ENCODE results near the gene RCVRN. TPM values are rescaled to one million over a fixed set of nuclear protein-coding genes. Genes with fewer than 3 reads are reported as not detected.

The RCVRN gene
- total RNA-seq = under 1 TPM in 1 of 2 donors, not detected in 1; 0.14 TPM

DNA sequence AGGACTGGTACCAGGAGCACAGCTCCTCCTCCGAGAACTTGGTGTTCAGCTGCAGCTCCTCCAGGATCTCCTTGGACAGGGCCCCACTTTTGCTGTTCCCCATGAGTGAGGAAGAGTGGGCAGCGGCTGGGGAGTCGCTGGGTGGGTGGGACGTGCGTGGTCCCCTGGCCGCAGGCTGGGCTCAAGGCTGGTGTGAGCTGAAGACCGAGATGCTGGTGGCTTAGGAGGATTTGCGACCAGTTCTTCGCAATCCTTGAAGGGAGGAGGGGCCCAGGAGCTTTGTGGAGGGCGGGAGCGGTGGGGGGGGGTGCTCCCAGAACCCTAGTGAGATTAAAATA lies at the start of gene RCVRN:
RCVRN (minus strand) TSS at position 194 of the 338 bp plus-strand sequence; CDS start at position 103, 91 bp downstream.
- no peaks in the 10 kb centered on the region for H3K27me3 ChIP-seq (replicated peaks; ENCODE audit: insufficient read depth)
- no peak within 1 kb of the TSS for H3K27ac ChIP-seq
- H3K4me1 ChIP-seq (ENCODE audit: control insufficient read depth in 1 of 2, low read depth in 2 of 2) = no peaks in the 10 kb centered on the region
- ATAC-seq (ENCODE audit: insufficient number of reproducible peaks, low FRiP score, low read depth) (no peak), DNase-seq (ENCODE audit: low spot score) (no peak)
- H3K4me3 ChIP-seq = no peak within 1 kb of the TSS
- no peaks in the 10 kb centered on the region for H3K9me3 ChIP-seq
- TF ChIP-seq, protein P1, sequence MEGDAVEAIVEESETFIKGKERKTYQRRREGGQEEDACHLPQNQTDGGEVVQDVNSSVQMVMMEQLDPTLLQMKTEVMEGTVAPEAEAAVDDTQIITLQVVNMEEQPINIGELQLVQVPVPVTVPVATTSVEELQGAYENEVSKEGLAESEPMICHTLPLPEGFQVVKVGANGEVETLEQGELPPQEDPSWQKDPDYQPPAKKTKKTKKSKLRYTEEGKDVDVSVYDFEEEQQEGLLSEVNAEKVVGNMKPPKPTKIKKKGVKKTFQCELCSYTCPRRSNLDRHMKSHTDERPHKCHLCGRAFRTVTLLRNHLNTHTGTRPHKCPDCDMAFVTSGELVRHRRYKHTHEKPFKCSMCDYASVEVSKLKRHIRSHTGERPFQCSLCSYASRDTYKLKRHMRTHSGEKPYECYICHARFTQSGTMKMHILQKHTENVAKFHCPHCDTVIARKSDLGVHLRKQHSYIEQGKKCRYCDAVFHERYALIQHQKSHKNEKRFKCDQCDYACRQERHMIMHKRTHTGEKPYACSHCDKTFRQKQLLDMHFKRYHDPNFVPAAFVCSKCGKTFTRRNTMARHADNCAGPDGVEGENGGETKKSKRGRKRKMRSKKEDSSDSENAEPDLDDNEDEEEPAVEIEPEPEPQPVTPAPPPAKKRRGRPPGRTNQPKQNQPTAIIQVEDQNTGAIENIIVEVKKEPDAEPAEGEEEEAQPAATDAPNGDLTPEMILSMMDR (IDR thresholded peaks at IDR 0.05) = no peak
- H3K36me3 ChIP-seq = no peaks in the 10 kb centered on the region

DNA sequence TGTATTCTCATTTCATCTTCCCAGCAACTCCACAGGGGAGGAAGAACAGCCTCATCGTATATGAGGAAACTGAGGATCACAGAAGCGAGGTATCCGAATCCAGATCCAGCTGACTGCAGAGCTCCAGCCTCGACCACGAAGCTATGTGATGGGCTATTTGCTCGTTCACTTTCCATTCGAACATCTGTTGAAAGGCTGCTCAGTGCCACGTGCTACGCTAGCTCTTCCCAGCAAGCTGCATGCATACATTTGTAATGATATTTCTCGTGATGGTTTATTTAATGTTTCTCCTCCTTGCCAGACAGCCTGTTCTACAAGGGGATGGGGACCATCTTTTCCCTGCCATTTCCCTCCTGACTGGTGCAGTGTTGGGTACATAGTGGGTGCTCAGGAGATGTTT lies 48.4 kb upstream of the RCVRN start:
- Histone ChIP-seq H3K4me1 (ENCODE audit: control insufficient read depth in 1 of 2, low read depth in 2 of 2) (no peaks in the 10 kb centered on the region), H3K9me3 (no peaks in the 10 kb centered on the region), H3K27ac (no peak overlapping the region), H3K36me3 (no peaks in the 10 kb centered on the region), H3K4me3 (no peak overlapping the region), H3K27me3 (replicated peaks; ENCODE audit: insufficient read depth) (no peaks in the 10 kb centered on the region)
- ATAC-seq (ENCODE audit: insufficient number of reproducible peaks, low FRiP score, low read depth) (no peak), DNase-seq (ENCODE audit: low spot score) (no peak)
- TF ChIP-seq, protein P1 (IDR thresholded peaks at IDR 0.05) = no peak

DNA sequence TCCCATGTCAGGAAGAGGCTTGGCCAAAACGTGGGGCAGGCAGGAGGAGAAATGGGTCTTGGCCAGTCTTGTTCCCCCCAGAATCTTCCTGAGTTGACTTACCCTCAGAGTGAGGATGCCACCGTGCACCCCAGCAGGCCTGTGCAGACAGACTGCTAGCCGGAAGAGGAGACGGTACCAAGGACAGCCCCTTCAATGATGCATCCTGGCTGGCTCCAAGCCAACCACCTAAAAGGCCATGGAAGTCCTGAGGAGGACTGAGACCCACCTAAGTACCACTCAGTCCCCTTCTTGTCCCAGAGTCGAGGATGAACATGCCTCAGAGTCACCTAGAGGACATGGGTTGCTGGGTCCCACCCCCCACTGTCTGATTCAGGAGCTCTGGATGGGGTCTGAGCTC lies 46.7 kb upstream of the RCVRN start:
- ATAC-seq (ENCODE audit: insufficient number of reproducible peaks, low FRiP score, low read depth) = no peak

DNA sequence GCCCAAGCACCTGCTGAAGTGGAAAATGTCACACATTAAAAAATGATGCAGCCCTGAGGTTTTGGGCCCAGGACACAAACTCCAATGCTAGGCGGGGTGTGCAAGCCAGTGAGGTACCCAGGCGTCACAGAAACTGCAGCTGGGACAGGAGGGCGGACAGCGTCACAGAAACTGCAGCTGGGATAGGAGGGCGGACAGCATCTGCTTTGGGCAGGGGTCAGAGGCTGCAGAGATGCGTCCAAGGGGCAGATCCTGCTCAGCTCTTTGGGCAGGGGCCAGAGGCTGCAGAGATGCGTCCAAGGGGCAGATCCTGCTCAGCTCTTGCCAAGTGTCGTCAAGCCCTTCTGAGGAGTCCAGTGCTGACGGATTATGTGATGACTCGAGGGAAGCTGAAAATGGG lies 43.9 kb upstream of the RCVRN start:
- Histone ChIP-seq H3K27ac (no peak overlapping the region), H3K4me1 (ENCODE audit: control insufficient read depth in 1 of 2, low read depth in 2 of 2) (no peaks in the 10 kb centered on the region), H3K4me3 (no peak overlapping the region), H3K27me3 (replicated peaks; ENCODE audit: insufficient read depth) (no peaks in the 10 kb centered on the region), H3K36me3 (no peaks in the 10 kb centered on the region), H3K9me3 (no peaks in the 10 kb centered on the region)
- ATAC-seq (ENCODE audit: insufficient number of reproducible peaks, low FRiP score, low read depth) (no peak), DNase-seq (ENCODE audit: low spot score) (no peak)
- TF ChIP-seq, protein P1 (IDR thresholded peaks at IDR 0.05) = no peak

More for the DNA sequence above, 46.7 kb upstream of the RCVRN start:
- H3K27me3 ChIP-seq (replicated peaks; ENCODE audit: insufficient read depth) = no peaks in the 10 kb centered on the region
- H3K4me1 ChIP-seq (ENCODE audit: control insufficient read depth in 1 of 2, low read depth in 2 of 2) = no peaks in the 10 kb centered on the region
- H3K9me3 ChIP-seq = no peaks in the 10 kb centered on the region
- no peak overlapping the region for H3K4me3 ChIP-seq
- DNase-seq (ENCODE audit: low spot score) = no peak
- TF ChIP-seq, protein P1 (IDR thresholded peaks at IDR 0.05) = no peak
- H3K36me3 ChIP-seq = no peaks in the 10 kb centered on the region
- H3K27ac ChIP-seq = no peak overlapping the region

- ATAC-seq (ENCODE audit: insufficient number of reproducible peaks, low FRiP score, low read depth) (no peak), DNase-seq (ENCODE audit: low spot score) (no peak)
- no peaks in the 10 kb centered on the region for H3K27me3 ChIP-seq (replicated peaks; ENCODE audit: insufficient read depth)
- no peak overlapping the region for H3K27ac ChIP-seq
- H3K4me3 ChIP-seq = no peak overlapping the region
- H3K36me3 ChIP-seq = no peaks in the 10 kb centered on the region
- TF ChIP-seq, protein P1 (IDR thresholded peaks at IDR 0.05) = no peak
- no peaks in the 10 kb centered on the region for H3K9me3 ChIP-seq
- H3K4me1 ChIP-seq (ENCODE audit: control insufficient read depth in 1 of 2, low read depth in 2 of 2) = no peaks in the 10 kb centered on the region
Measured at GRCh38 chr17:9944704-9945103, 39.6 kb upstream of the RCVRN start.

All from thoracic aorta (tissue), 2 donors.